GM12892 (cell line): Measurements from ENCODE around the gene PSMD12.

ENCODE experiments used
- POLR2A ChIP-seq: IDR thresholded peaks from 2 replicates; pipeline ENCODE4 v1.6.1; 2011; ENCODE audit warnings: low read depth, low read length, control low read depth
- TAF1 ChIP-seq: IDR thresholded peaks from 2 replicates; pipeline ENCODE4 v1.6.1; 2011; ENCODE audit warnings: low read depth, mild to moderate bottlenecking, control low read depth, low read length, borderline replicate concordance

- no peak for TF ChIP-seq POLR2A
- no peak for TF ChIP-seq TAF1
Observed at GRCh38 chr17:67401598-67402504, 35.5 kb upstream of the PSMD12 start.
